HFF-Myc (cell line): ENCODE results near the gene MKRN2.
A peak's percentile ranks its signal among the peaks of the same experiment; 100 is the strongest.

Source experiments
- DNase-seq: peaks from one replicate; pipeline ENCODE4 v3.0.0-alpha.2; 2011; ENCODE audit warnings: low read depth; ENCODE audit errors: extremely low read depth
- H3K4me3 ChIP-seq: replicated peaks from 2 replicates; pipeline ENCODE4 v1.5.1; 2011; ENCODE audit warnings: low read depth, mild to moderate bottlenecking, control low read depth, low read length
- CTCF ChIP-seq: IDR thresholded peaks from 2 replicates; pipeline ENCODE4 v1.5.1; 2012; ENCODE audit warnings: mild to moderate bottlenecking, low read depth, low read length, control low read depth; ENCODE audit errors: missing control alignments

Gene MKRN2

DNA sequence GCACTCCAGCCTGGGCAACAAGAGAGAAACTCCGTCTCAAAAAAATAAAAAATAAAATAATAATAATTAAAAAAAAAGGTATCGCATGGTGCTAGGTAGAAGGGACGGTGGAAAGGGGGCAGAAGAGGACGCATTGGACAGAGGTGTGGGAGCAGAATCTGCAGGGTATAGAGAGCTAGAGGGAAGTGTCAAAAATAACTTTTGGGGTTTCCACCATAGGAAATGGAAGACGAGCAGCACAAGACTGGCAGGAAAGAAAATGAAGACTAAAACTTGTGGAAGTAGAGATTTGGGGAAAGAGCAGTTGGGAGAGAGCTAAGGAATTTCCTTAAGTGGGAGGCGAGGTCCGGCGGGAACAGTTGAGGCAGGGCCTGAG is 585 bp upstream of the MKRN2 start:
- H3K4me3 ChIP-seq = peak overlapping the region; percentile 72
- TF ChIP-seq CTCF = no peak
- DNase-seq = no peak

- peak overlapping the region; percentile 72 for H3K4me3 ChIP-seq
- DNase-seq = no peak
- TF ChIP-seq CTCF = no peak
Measured at GRCh38 chr3:12557473-12558100, 700 bp downstream of the MKRN2 start.

- DNase-seq = no peak
- TF ChIP-seq CTCF = no peak
- peak overlapping the region; percentile 72 for H3K4me3 ChIP-seq
Measured at GRCh38 chr3:12558706-12559105, 1.8 kb downstream of the MKRN2 start.

- H3K4me3 ChIP-seq = no peak overlapping the region
- DNase-seq = no peak
- no peak for TF ChIP-seq CTCF
Measured at GRCh38 chr3:12559520-12559919, 2.6 kb downstream of the MKRN2 start.

DNA sequence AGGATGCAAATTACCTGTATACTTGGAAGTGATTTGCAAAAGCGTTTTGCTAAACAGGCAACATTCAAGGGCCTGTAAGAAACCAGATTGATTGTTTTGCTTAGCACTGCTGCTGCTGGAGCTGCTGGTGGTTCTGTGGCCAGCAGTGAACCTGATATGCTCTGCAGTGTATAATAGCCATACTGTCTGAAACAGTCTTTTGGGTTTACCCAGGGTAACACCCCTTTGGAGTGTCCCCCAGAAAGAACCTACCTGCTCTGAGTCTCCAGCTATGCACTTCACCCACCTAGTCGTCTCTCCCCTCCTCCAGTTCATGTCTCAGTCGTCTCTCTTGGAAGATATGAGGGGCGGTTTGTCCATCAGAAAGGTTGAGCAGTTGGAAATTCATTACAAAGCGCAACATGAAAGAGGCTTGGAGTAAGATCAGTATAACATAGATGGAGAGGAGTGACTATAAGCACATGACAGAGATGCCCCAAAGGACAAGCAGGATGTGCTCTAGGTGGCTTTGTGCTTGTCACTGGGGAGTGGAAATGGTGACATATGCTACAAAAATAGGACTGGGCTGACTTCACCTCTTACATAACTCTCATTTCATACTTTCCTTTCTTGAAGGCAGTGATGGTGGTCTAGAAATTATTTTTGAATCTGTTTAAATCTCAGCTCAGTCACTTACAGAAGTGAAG is 3.8 kb downstream of the MKRN2 start:
- H3K4me3 ChIP-seq = no peak overlapping the region
- no peak for TF ChIP-seq CTCF
- DNase-seq = no peak

DNA sequence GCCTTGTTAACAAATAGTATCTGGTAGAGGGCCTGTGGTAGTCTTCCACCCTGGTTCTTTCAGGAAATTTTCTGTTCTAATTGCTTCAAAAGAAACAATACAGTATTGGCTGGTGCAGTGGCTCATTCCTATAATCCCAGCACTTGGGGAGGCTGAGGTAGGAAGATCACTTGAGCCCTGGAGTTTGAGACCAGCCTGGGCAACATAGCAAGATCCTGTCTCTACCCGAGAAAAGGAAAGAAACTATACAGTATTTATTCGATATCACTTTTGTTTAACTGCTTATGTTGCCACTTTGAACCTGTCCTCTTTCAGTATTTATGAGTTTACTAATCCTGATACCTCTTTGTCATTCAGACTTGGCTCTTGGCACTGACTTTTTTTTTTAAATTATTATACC is 4.5 kb downstream of the MKRN2 start:
- DNase-seq = no peak
- no peak for TF ChIP-seq CTCF
- no peak overlapping the region for H3K4me3 ChIP-seq

DNA sequence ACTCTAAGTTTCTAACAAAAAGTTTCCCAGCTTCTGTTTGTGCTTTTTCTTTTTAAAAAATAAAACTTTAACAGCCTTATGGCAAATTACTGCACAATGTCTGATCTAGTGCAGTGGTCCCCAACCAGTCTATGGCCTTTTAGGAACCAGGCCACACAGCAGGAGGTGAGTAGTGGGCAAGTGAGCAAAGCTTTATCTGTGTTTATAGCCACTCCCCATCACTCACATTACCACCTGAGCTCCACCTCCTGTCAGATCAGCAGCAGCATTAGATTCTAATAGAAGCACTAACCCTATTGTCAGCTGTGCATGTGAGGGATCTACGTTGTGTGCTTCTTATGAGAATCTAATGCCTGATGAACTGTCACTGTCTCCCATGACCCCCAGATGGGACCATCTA is 5.6 kb downstream of the MKRN2 start:
- TF ChIP-seq CTCF = no peak
- H3K4me3 ChIP-seq = no peak overlapping the region
- DNase-seq = no peak
